Upper lobe of left lung (tissue), 6 donors: ENCODE measurements around the gene ALPK1. TPM values are rescaled to one million over a fixed set of nuclear protein-coding genes. Genes with fewer than 3 reads are reported as not detected.

Experiments used
- ATAC-seq, 2 donors: fragments of 200-7000 bp; cut with Tn5 transposase; one replicate each; pipeline ENCODE4 v1.9.1; 2022; ENCODE audit warnings: mild to moderate bottlenecking in 2 of 2, moderate library complexity in 2 of 2; ENCODE audit not compliant: low FRiP score in 2 of 2
- DNase-seq, 2 donors: peaks; one replicate each; pipeline ENCODE4 v3.0.0-alpha.2; 2019 to 2020
- H3K27ac ChIP-seq, 4 donors: fragments of 200-600 bp; sonication (generic); one replicate each; pipeline ENCODE4 v1.5.1; 2016 to 2019
- H3K27me3 ChIP-seq, 4 donors: fragments of 200-600 bp; sonication (generic); one replicate each; pipeline ENCODE4 v1.5.1; 2017 to 2019
- H3K36me3 ChIP-seq, 4 donors: fragments of 200-600 bp; sonication (generic); one replicate each; pipeline ENCODE4 v1.5.1; 2016 to 2019
- H3K4me1 ChIP-seq, 4 donors: fragments of 200-600 bp; sonication (generic); one replicate each; pipeline ENCODE4 v1.5.1; 2018 to 2019
- H3K4me3 ChIP-seq, 4 donors: fragments of 200-600 bp; sonication (generic); one replicate each; pipeline ENCODE4 v1.5.1; 2017 to 2019; ENCODE audit warnings: mild to moderate bottlenecking in 2 of 4, moderate library complexity in 1 of 4
- H3K9me3 ChIP-seq, 4 donors: fragments of 200-600 bp; sonication (generic); one replicate each; pipeline ENCODE4 v1.5.1; 2018 to 2019
- CTCF ChIP-seq, 6 experiments: fragments of 450-650 bp in 4 of 6; fragments of 200-600 bp in 2 of 6; sonication (generic) in 2 of 6; IDR thresholded peaks; one replicate each; pipeline ENCODE4 v1.5.1; 2016 to 2019; ENCODE audit warnings: antibody characterized with exemption in 6 of 6
- EP300 ChIP-seq, 4 donors: sonication (generic); formaldehyde crosslinking; IDR thresholded peaks; one replicate each; pipeline ENCODE4 v1.5.1; 2017; ENCODE audit warnings: antibody characterized with exemption in 4 of 4, control low read depth in 2 of 4
- POLR2A ChIP-seq, 4 donors: fragments of 450-650 bp; IDR thresholded peaks; one replicate each; pipeline ENCODE4 v1.5.1; 2016 to 2017; ENCODE audit warnings: antibody characterized with exemption in 4 of 4, mild to moderate bottlenecking in 2 of 4
- POLR2AphosphoS5 ChIP-seq, 2 donors: sonication (generic); formaldehyde crosslinking; IDR thresholded peaks; one replicate each; pipeline ENCODE4 v1.5.1; 2017; ENCODE audit warnings: antibody characterized with exemption in 2 of 2
- WGBS, 2 donors: methylation state at CpG; one replicate each; pipeline ENCODE4 v1.1.5; 2017 to 2018; 5-methylcytosine and 5-hydroxymethylcytosine counted together
- total RNA-seq, 6 donors: library from RNA; depleted of rRNA in 4 of 6; stranded (reverse); fragments of >200 nt in 4 of 6; gene quantifications; one replicate each; pipeline versions ENCODE4 v1.1.0 to v1.2.1, GENCODE V29; 2016 to 2021
- donor health status: DM: no; HTN: no; CAD: no; lungs with moderate emphysema.
- donor health status: DM: no; HTN: yes; CAD: no; lungs with severe emphysema.

ALPK1 gene
- total RNA-seq, 6 donors from 2014 or later = 22.7 to 68.0 (median 35.6) TPM

GRCh38 chr4:112274959-112275358, 22.2 kb upstream of the ALPK1 start:
- H3K4me1 ChIP-seq = peaks cover 0 to 10% (median 4%) of the 10 kb centered on the region in 4 donors
- no peak overlapping the region for H3K4me3 ChIP-seq
- no peaks in the 10 kb centered on the region for H3K27me3 ChIP-seq
- 96 to 98% methylated on average over 4 of the region's 4 CpGs for WGBS, 2 donors
- DNase-seq = no peak
- peaks cover 0 to 22% (median 2%) of the 10 kb centered on the region in 4 donors for H3K36me3 ChIP-seq
- ATAC-seq = no peak
- H3K9me3 ChIP-seq = no peaks in the 10 kb centered on the region
- no peak for TF ChIP-seq CTCF (IDR thresholded peaks at IDR 0.05)
- TF ChIP-seq POLR2A (IDR thresholded peaks at IDR 0.05) = no peak
- no peak for TF ChIP-seq EP300 (IDR thresholded peaks at IDR 0.05)
- no peak for TF ChIP-seq POLR2AphosphoS5 (IDR thresholded peaks at IDR 0.05)
- H3K27ac ChIP-seq = no peak overlapping the region

DNA sequence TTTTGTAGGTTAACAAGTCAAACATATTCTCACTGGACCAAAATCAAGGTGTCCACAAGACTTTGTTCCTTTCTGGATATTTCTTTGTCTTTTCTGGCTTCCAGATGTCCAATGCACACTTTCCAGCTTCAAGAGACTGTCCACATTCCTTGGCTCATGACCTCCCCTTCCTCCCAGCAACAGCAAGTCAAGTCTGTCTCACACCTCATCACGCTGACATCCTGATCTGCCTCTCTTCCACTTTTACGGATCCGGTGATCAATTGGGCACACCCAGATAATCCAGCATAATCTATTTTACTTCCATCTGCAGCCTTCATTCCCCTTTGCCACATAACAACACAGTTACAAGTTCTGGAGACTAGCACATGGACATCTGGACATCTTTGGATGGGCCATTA, 21.1 kb upstream of the ALPK1 start:
- Histone ChIP-seq H3K36me3 (peaks cover 0 to 22% (median 2%) of the 10 kb centered on the region in 4 donors), H3K27me3 (no peaks in the 10 kb centered on the region), H3K9me3 (no peaks in the 10 kb centered on the region), H3K27ac (no peak overlapping the region), H3K4me1 (peaks cover 0 to 12% (median 5%) of the 10 kb centered on the region in 4 donors), H3K4me3 (no peak overlapping the region)
- TF ChIP-seq POLR2AphosphoS5 (IDR thresholded peaks at IDR 0.05) (no peak), CTCF (IDR thresholded peaks at IDR 0.05) (no peak), EP300 (IDR thresholded peaks at IDR 0.05) (no peak), POLR2A (IDR thresholded peaks at IDR 0.05) (no peak)
- DNase-seq (no peak), ATAC-seq (no peak)
- WGBS, 2 donors = 90 to 93% methylated on average over 3 of the region's 3 CpGs

- DNase-seq (no peak), ATAC-seq (no peak)
- peaks cover 0 to 22% (median 2%) of the 10 kb centered on the region in 4 donors for H3K36me3 ChIP-seq
- WGBS, 2 donors = 95% methylated on average over 3 of the region's 3 CpGs
- no peaks in the 10 kb centered on the region for H3K27me3 ChIP-seq
- TF ChIP-seq EP300 (IDR thresholded peaks at IDR 0.05) = no peak
- TF ChIP-seq CTCF (IDR thresholded peaks at IDR 0.05) = no peak
- TF ChIP-seq POLR2A (IDR thresholded peaks at IDR 0.05) = no peak
- no peak for TF ChIP-seq POLR2AphosphoS5 (IDR thresholded peaks at IDR 0.05)
- H3K4me3 ChIP-seq = no peak overlapping the region
- H3K4me1 ChIP-seq = peaks cover 0 to 12% (median 5%) of the 10 kb centered on the region in 4 donors
- H3K27ac ChIP-seq = no peak overlapping the region
- no peaks in the 10 kb centered on the region for H3K9me3 ChIP-seq
Measured at GRCh38 chr4:112277220-112277619, 19.9 kb upstream of the ALPK1 start.

- Histone ChIP-seq H3K4me3 (no peak overlapping the region), H3K4me1 (peaks cover 0 to 15% (median 8%) of the 10 kb centered on the region in 4 donors), H3K27ac (no peak overlapping the region), H3K9me3 (no peaks in the 10 kb centered on the region), H3K27me3 (no peaks in the 10 kb centered on the region), H3K36me3 (peaks cover 0 to 22% (median 2%) of the 10 kb centered on the region in 4 donors)
- DNase-seq (no peak), ATAC-seq (no peak)
- 82 to 86% methylated on average over 10 of the region's 10 CpGs for WGBS, 2 donors
- TF ChIP-seq POLR2AphosphoS5 (IDR thresholded peaks at IDR 0.05) = no peak
- no peak for TF ChIP-seq EP300 (IDR thresholded peaks at IDR 0.05)
- TF ChIP-seq CTCF (IDR thresholded peaks at IDR 0.05) = no peak
- no peak for TF ChIP-seq POLR2A (IDR thresholded peaks at IDR 0.05)
Measured at GRCh38 chr4:112277705-112278448, 19.3 kb upstream of the ALPK1 start.
